Endothelial cell (in vitro differentiated cells): ENCODE measurements around the gene UAP1. TPM values are rescaled to one million over a fixed set of nuclear protein-coding genes. Genes with fewer than 3 reads are reported as not detected.

Experiments
- DNase-seq: peaks from one replicate; pipeline ENCODE4 v3.0.0; 2021; ENCODE audit warnings: low spot score
- H3K27ac Mint-ChIP-seq: one replicate; pipeline ENCODE4 v1.8.0; 2021; ENCODE audit warnings: mixed read lengths, inconsistent platforms; ENCODE audit not compliant: unreplicated experiment
- H3K27me3 Mint-ChIP-seq: one replicate; pipeline ENCODE4 v1.8.0; 2021; ENCODE audit warnings: mild to moderate bottlenecking, moderate library complexity, mixed read lengths, inconsistent platforms; ENCODE audit not compliant: unreplicated experiment
- H3K36me3 Mint-ChIP-seq: one replicate; pipeline ENCODE4 v1.8.0; 2021; ENCODE audit warnings: mild to moderate bottlenecking, low read depth, mixed read lengths, inconsistent platforms; ENCODE audit not compliant: unreplicated experiment
- H3K4me1 Mint-ChIP-seq: one replicate; pipeline ENCODE4 v1.8.0; 2021; ENCODE audit warnings: mild to moderate bottlenecking, mixed read lengths, inconsistent platforms; ENCODE audit not compliant: unreplicated experiment
- H3K4me3 Mint-ChIP-seq: one replicate; pipeline ENCODE4 v1.8.0; 2021; ENCODE audit warnings: mild to moderate bottlenecking, mixed read lengths, inconsistent platforms; ENCODE audit not compliant: unreplicated experiment
- H3K9me3 Mint-ChIP-seq: one replicate; pipeline ENCODE4 v1.8.0; 2021; ENCODE audit warnings: mixed read lengths, inconsistent platforms; ENCODE audit not compliant: unreplicated experiment
- long read RNA-seq: library from polyadenylated mRNA; unstranded; transcript quantifications from one replicate; pipeline ENCODE4 v2.0.0, GENCODE V29; 2020; ENCODE audit not compliant: unreplicated experiment
- total RNA-seq: library from RNA; stranded (reverse); fragmentation: NEBNext Ultra II Directional; extraction: Animal tissue kit (Norgen Biotek cat#: 25700); gene quantifications from one replicate; pipeline ENCODE4 v1.2.1, GENCODE V29; 2021; ENCODE audit not compliant: unreplicated experiment
- TF ChIP-seq, protein P1 (sequence below): fragments of 200-600 bp; sonication (generic); IDR thresholded peaks from one replicate; pipeline ENCODE4 v1.5.0; 2021; ENCODE audit warnings: antibody characterized with exemption; ENCODE audit not compliant: unreplicated experiment

The UAP1 gene
- total RNA-seq: 20.9 TPM
- long read RNA-seq, transcript UAP1-201 (11 exons, 2,377 nt): major isoform, 11 of 18 reads
- long read RNA-seq, partial matches to known transcripts: 2 of 18 reads
- long read RNA-seq, other reads (novel, unspliced or antisense): 4 of 18 reads

DNA sequence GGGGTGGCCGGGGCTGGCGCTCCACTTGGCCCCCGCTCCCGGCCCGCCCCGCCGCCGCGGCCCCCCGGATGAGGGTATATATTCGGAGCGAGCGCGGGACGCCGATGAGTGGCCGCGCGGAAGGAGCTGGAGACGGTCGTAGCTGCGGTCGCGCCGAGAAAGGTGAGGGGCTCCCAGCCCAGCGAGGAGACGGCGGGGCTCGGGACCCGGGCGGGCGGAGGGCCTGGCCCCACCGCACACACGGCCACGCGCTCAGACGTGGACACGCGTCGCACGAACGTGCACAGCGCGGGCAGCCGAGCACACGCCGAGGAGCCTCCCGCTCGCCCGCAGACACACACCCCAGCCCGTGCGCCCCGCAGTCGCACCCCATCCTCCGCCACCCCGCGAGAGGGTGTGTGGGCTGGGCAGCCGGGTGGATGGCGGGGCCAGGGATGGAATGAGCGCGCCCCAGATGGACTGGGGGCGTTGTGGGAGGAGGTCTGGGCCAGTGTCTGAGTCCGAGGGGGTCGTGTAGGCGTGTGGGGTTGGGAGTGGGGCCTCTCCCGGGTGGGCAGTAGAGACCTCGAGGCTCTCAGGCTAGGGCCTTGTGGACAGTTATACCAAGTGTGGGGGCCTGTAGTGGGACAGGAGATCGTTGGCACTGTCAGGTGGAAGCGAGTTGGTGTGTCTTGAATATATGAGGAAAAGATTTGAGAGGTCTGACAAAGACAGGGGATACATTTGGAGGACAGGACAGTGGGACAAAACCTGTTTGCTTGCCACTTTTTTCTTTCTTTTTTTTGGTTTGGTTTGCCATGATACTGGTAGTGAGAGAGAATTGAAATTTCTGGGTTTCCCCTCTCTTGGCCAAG, at the start of gene UAP1:
Gene UAP1, plus strand, starts transcription at position 107 of the 854 bp plus-strand sequence. CDS start 4,347 bp downstream, outside the sequence.
- peaks cover 6% of the 10 kb centered on the region for H3K36me3 Mint-ChIP-seq
- H3K9me3 Mint-ChIP-seq: no peaks in the 10 kb centered on the region
- peaks cover 26% of the 10 kb centered on the region for H3K4me1 Mint-ChIP-seq
- H3K27me3 Mint-ChIP-seq: peaks cover 10% of the 10 kb centered on the region
- H3K4me3 Mint-ChIP-seq: peak within 1 kb of the TSS; percentile 96
- TF ChIP-seq, protein P1, sequence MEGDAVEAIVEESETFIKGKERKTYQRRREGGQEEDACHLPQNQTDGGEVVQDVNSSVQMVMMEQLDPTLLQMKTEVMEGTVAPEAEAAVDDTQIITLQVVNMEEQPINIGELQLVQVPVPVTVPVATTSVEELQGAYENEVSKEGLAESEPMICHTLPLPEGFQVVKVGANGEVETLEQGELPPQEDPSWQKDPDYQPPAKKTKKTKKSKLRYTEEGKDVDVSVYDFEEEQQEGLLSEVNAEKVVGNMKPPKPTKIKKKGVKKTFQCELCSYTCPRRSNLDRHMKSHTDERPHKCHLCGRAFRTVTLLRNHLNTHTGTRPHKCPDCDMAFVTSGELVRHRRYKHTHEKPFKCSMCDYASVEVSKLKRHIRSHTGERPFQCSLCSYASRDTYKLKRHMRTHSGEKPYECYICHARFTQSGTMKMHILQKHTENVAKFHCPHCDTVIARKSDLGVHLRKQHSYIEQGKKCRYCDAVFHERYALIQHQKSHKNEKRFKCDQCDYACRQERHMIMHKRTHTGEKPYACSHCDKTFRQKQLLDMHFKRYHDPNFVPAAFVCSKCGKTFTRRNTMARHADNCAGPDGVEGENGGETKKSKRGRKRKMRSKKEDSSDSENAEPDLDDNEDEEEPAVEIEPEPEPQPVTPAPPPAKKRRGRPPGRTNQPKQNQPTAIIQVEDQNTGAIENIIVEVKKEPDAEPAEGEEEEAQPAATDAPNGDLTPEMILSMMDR: no peak
- peak within 1 kb of the TSS; percentile 74 for H3K27ac Mint-ChIP-seq
- DNase-seq: no peak

DNA sequence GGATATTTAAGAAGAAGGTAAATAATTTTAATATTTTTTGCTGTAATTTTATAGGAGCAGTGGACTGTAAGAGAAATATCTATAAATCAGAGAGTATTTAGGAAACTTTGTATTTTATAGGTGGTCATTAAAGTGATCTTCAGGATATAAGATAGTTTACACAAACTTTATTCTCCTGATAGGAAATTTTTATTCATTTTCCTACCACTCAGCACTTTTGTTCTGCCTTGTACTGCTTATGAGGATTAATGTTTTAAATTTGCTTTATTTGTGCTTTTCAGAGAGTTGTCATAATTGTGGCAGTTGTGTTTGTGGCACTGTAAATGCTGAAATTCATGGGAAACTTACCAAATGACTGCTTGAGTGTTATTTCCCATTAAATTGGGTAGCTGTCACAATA, 34.2 kb upstream of the UAP1 start:
- Mint-ChIP-seq H3K36me3 (no peaks in the 10 kb centered on the region), H3K27me3 (no peaks in the 10 kb centered on the region), H3K9me3 (no peaks in the 10 kb centered on the region), H3K4me3 (no peak overlapping the region), H3K27ac (no peak overlapping the region), H3K4me1 (no peaks in the 10 kb centered on the region)
- TF ChIP-seq, protein P1: no peak
- no peak for DNase-seq

DNA sequence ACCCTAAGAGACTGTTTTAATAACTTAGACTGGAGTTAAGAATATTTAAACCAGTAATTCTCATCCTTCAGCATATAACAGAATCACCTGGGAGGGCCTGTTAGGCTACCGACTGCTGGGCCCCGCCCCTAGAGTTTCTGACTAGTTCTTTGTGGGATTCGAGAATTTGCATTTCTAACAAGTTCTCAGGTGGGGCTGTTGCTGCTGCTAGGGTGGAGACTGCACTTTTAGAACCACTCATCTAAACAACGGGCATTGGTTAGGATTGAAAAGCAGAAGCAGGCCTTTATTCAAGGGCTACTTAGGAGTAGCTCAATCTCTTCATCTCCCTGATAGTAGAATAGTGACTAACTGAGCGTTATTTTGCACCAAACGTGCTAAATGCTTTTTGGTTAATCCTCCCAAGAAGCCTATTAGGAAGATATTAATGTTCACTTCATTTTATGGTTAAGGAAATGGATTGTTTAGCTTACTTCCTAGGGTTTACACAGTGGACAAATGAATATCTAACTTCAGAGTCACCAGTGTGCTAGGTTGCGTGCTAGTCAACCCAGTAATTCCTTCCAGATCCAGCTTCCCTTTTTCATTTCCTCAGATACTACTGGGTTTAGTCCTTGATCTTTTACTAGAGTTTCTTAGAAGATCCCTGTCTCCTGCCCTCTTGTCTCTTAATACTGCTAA, 31.1 kb upstream of the UAP1 start:
- DNase-seq: no peak
- H3K4me3 Mint-ChIP-seq: no peak overlapping the region
- no peaks in the 10 kb centered on the region for H3K36me3 Mint-ChIP-seq
- H3K9me3 Mint-ChIP-seq: no peaks in the 10 kb centered on the region
- H3K27ac Mint-ChIP-seq: no peak overlapping the region
- H3K4me1 Mint-ChIP-seq: no peaks in the 10 kb centered on the region
- H3K27me3 Mint-ChIP-seq: no peaks in the 10 kb centered on the region
- TF ChIP-seq, protein P1: no peak

DNA sequence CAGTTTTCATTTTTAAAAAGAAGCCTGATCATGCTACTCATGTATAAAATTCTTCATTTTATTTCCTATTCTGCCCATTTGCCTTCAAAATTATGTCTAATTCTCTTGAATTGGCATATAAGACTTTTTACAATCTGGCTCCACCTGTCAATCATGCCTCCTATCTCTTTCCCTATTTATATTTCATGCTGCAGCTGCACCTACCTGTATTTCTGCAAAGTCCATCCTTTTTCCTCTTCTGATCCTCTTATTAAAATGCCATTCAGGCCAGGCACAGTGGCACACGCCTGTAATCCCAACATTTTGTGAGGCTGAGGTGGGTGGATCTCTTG, 30.6 kb upstream of the UAP1 start:
- DNase-seq: no peak
- no peak overlapping the region for H3K27ac Mint-ChIP-seq
- TF ChIP-seq, protein P1: no peak
- no peaks in the 10 kb centered on the region for H3K27me3 Mint-ChIP-seq
- H3K4me1 Mint-ChIP-seq: no peaks in the 10 kb centered on the region
- H3K4me3 Mint-ChIP-seq: no peak overlapping the region
- H3K9me3 Mint-ChIP-seq: no peaks in the 10 kb centered on the region
- H3K36me3 Mint-ChIP-seq: no peaks in the 10 kb centered on the region

DNA sequence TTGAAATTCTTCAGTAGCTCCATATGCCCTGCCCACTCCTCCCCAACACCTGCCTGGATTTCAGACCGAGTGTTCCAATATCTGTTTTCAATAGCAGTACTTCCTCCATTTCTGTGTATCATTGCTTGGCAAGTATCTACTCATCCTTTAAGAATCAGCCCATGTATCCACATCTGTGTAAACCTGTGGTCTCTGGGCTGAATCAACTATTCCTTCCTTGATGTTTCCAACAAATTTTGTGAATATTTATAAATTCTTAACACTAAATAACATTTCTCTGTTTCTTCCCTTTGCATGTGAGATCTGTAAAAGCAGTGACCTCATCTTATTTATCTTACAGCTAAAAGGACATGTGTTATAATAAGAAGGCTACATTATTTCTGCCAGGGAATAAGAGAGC, 26.0 kb upstream of the UAP1 start:
- TF ChIP-seq, protein P1: no peak

More for the DNA sequence above, 26.0 kb upstream of the UAP1 start:
- no peak for DNase-seq
- H3K27me3 Mint-ChIP-seq: no peaks in the 10 kb centered on the region
- H3K36me3 Mint-ChIP-seq: no peaks in the 10 kb centered on the region
- H3K9me3 Mint-ChIP-seq: no peaks in the 10 kb centered on the region
- no peak overlapping the region for H3K4me3 Mint-ChIP-seq
- H3K4me1 Mint-ChIP-seq: no peaks in the 10 kb centered on the region
- H3K27ac Mint-ChIP-seq: no peak overlapping the region
